RWPE2 (cell line): ENCODE measurements around the gene DMD.

Experiments
- ATAC-seq: fragments of 200-7000 bp; cut with Tn5 transposase; 3 replicates; pipeline ENCODE4 v1.9.1; 2021; ENCODE audit warnings: low read depth
- DNase-seq: peaks from one replicate; pipeline ENCODE4 v3.0.0-alpha.2; 2020; ENCODE audit warnings: low spot score
- H3K27ac ChIP-seq: fragments of 450-650 bp; 2 replicates; pipeline ENCODE4 v1.5.1; 2017; ENCODE audit warnings: mild to moderate bottlenecking; ENCODE audit not compliant: poor library complexity, severe bottlenecking
- H3K27me3 ChIP-seq: fragments of 250-450 bp; sonication (Bioruptor Pico); 2 replicates; pipeline ENCODE4 v1.5.1; 2021; ENCODE audit warnings: mild to moderate bottlenecking, moderate library complexity; ENCODE audit not compliant: insufficient read depth, poor library complexity, severe bottlenecking
- H3K36me3 ChIP-seq: fragments of 250-450 bp; sonication (Bioruptor Pico); 2 replicates; pipeline ENCODE4 v1.5.1; 2020; ENCODE audit warnings: low read depth, mild to moderate bottlenecking, moderate library complexity
- H3K4me1 ChIP-seq: fragments of 250-450 bp; sonication (Bioruptor Pico); 2 replicates; pipeline ENCODE4 v1.5.1; 2021; ENCODE audit warnings: mild to moderate bottlenecking, moderate library complexity; ENCODE audit not compliant: insufficient read depth, poor library complexity, severe bottlenecking
- H3K4me3 ChIP-seq: fragments of 250-450 bp; sonication (Bioruptor Pico); 2 replicates; pipeline ENCODE4 v1.5.1; 2021; ENCODE audit warnings: mild to moderate bottlenecking, moderate library complexity; ENCODE audit not compliant: severe bottlenecking
- H3K9me3 ChIP-seq: fragments of 250-450 bp; sonication (Bioruptor Pico); 2 replicates; pipeline ENCODE4 v1.5.1; 2021; ENCODE audit warnings: mild to moderate bottlenecking, moderate library complexity; ENCODE audit not compliant: severe bottlenecking
- TF ChIP-seq, protein P1 (sequence below): fragments of 450-650 bp; IDR thresholded peaks from one replicate; pipeline ENCODE4 v1.5.1; 2017; ENCODE audit warnings: mild to moderate bottlenecking, moderate library complexity; ENCODE audit not compliant: poor library complexity, severe bottlenecking

DMD gene

DNA sequence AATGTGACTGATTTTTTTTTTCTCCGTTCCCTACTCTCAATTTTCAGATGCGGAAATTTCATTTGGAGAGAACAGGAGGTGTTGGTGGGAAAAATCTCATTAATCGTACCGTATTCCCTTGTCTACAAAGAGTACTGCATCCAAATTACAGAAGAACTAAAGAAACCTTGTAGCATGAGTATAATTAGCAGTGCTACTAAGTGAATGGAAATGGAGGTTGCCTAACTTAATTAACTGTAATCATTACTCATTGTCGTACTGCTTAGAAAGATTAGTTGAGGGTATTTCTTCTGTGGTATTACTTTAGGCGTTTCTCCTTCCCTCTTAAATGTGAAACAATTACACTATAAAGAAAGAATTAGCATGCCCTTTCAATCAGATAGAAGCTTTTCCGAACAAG, 81.7 kb downstream of the DMD start:
- Histone ChIP-seq H3K4me3 (no peak overlapping the region), H3K27ac (no peak overlapping the region), H3K4me1 (no peaks in the 10 kb centered on the region), H3K27me3 (no peaks in the 10 kb centered on the region), H3K36me3 (no peaks in the 10 kb centered on the region), H3K9me3 (no peaks in the 10 kb centered on the region)
- TF ChIP-seq, protein P1, sequence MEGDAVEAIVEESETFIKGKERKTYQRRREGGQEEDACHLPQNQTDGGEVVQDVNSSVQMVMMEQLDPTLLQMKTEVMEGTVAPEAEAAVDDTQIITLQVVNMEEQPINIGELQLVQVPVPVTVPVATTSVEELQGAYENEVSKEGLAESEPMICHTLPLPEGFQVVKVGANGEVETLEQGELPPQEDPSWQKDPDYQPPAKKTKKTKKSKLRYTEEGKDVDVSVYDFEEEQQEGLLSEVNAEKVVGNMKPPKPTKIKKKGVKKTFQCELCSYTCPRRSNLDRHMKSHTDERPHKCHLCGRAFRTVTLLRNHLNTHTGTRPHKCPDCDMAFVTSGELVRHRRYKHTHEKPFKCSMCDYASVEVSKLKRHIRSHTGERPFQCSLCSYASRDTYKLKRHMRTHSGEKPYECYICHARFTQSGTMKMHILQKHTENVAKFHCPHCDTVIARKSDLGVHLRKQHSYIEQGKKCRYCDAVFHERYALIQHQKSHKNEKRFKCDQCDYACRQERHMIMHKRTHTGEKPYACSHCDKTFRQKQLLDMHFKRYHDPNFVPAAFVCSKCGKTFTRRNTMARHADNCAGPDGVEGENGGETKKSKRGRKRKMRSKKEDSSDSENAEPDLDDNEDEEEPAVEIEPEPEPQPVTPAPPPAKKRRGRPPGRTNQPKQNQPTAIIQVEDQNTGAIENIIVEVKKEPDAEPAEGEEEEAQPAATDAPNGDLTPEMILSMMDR, result no peak
- DNase-seq (no peak), ATAC-seq (no peak)

DNA sequence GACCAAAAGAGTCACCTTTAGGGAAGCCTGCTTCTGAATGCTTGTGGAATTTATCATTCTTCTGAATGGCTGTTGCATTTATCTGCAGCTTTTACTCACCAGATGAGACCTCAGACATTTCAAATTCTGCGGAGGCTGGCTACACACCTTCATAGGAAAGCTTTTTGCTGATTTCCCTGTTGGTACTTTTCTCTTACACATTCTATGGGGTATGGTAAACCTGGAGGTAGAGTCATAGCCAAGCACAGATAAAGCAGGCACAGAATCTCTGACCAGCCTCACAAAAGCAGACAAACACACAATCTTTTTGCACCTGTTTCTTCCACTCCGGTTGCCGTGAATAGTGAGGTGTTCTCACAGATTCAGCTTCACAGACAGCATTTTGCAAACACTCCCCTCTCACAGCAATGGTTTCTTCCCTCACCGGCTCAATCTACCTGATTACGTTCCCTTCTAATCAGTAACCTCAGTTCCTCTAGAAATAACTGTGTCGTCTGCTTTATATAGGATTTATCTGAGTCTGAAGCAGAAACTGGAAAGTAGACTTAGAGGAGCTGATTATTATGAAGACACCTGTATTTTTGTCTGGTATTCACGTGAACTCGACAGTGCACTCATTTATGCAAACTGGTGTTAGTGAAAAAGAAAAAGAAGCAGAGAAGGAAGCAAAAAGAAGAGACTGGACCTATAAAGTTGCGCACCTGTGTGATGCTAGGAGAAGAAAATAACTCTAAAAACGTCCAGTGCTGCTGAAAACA, 83.1 kb downstream of the DMD start:
- DNase-seq, result no peak
- TF ChIP-seq, protein P1, result no peak

DNA sequence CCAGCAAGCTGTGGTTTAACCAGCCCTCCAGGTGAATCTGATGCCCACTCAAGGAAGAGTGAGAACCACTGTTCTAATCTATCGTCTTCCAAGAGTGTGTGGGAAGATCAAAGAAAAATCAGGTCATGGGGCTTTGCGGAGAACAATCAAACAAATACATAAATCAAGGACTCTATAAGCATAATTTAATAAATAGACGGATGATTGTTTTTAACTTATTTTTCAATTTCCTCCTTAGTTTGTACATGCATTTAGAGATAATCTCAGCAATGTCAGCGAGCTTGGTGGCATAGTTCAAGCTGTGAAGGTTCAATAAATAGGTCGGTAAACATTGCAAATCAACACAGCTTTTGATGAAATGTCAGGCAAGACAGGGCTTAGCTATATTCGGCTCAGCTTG, 84.9 kb downstream of the DMD start:
- no peaks in the 10 kb centered on the region for H3K27me3 ChIP-seq

More for the DNA sequence above, 83.1 kb downstream of the DMD start:
- no peaks in the 10 kb centered on the region for H3K9me3 ChIP-seq
- no peak overlapping the region for H3K27ac ChIP-seq
- no peaks in the 10 kb centered on the region for H3K4me1 ChIP-seq
- no peak for ATAC-seq
- no peaks in the 10 kb centered on the region for H3K36me3 ChIP-seq
- H3K4me3 ChIP-seq, result no peak overlapping the region
- H3K27me3 ChIP-seq, result no peaks in the 10 kb centered on the region

DNA sequence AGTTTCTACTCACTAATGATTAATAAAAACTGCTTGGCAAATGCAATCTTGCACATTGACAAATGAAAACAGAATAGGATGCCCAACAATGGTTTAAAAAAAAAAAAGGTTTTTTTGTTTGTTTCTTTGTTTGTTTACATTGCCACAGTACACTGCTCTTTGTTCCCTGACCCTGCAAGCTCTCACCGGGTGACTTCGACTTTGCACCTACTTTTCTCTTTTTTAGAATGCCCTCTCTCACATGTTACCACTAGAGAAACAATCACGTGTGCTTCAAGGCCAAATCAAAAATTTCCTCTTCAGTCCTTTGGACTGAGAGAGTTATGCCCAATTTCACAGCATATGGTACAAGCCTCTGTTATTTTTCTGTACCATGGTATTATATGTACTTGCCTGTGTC, 101.5 kb downstream of the DMD start:
- no peak for ATAC-seq
- Histone ChIP-seq H3K4me1 (no peaks in the 10 kb centered on the region), H3K9me3 (no peaks in the 10 kb centered on the region), H3K27ac (no peak overlapping the region), H3K27me3 (no peaks in the 10 kb centered on the region), H3K4me3 (no peak overlapping the region), H3K36me3 (no peaks in the 10 kb centered on the region)
- no peak for DNase-seq
- TF ChIP-seq, protein P1, result no peak

More for the DNA sequence above, 84.9 kb downstream of the DMD start:
- H3K9me3 ChIP-seq, result no peaks in the 10 kb centered on the region
- H3K4me3 ChIP-seq, result no peak overlapping the region
- no peak overlapping the region for H3K27ac ChIP-seq
- H3K4me1 ChIP-seq, result no peaks in the 10 kb centered on the region
- DNase-seq, result no peak
- TF ChIP-seq, protein P1, result no peak
- no peak for ATAC-seq
- H3K36me3 ChIP-seq, result no peaks in the 10 kb centered on the region

DNA sequence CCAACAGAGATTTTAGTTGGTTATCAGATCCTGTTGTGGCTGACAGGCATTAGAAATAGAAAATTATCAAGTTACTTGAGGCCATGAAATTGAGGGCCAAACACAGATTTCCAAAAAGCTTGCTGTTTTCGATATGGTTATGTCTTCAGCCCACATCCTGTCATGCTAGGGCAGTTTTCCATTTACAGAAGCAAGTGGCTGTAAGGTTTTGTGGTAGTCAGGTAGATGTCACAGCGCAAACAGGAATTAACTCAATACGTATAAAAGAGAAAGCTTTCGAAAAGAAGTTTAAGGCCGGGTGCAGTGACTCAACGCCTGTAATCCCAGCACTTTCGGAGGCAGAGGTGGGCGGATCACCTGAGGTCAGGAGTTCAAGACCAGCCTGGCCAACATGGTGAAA, 104.6 kb downstream of the DMD start:
- DNase-seq (no peak), ATAC-seq (no peak)
- Histone ChIP-seq H3K4me1 (no peaks in the 10 kb centered on the region), H3K9me3 (no peaks in the 10 kb centered on the region), H3K4me3 (no peak overlapping the region), H3K27me3 (no peaks in the 10 kb centered on the region), H3K36me3 (no peaks in the 10 kb centered on the region), H3K27ac (no peak overlapping the region)
- TF ChIP-seq, protein P1, result no peak
